H9 (cell line): ENCODE data around the gene PHF21A. TPM values are rescaled to one million over a fixed set of nuclear protein-coding genes. Genes with fewer than 3 reads are reported as not detected.

Experiments
- DNase-seq: peaks from one replicate; pipeline ENCODE4 v3.0.0-alpha.2; 2017
- H2AFZ ChIP-seq: one replicate; pipeline ENCODE4 v1.6.1; 2013; ENCODE audit warnings: mild to moderate bottlenecking, low read length, control low read depth, moderate library complexity
- H2AK5ac ChIP-seq: 2 replicates; pipeline ENCODE4 v1.6.1; 2013; ENCODE audit warnings: low read length, control low read depth, mixed read lengths; ENCODE audit not compliant: insufficient read length
- H2BK120ac ChIP-seq: one replicate; pipeline ENCODE4 v1.6.1; 2013; ENCODE audit warnings: low read depth, mild to moderate bottlenecking, low read length, control low read depth, inconsistent platforms; ENCODE audit not compliant: poor library complexity, severe bottlenecking
- H2BK12ac ChIP-seq: 2 replicates; pipeline ENCODE4 v1.6.1; 2013; ENCODE audit warnings: low read length, control low read depth, mixed read lengths, low read depth; ENCODE audit not compliant: insufficient read length
- H2BK15ac ChIP-seq: 2 replicates; pipeline ENCODE4 v1.6.1; 2013; ENCODE audit warnings: low read depth, low read length, control low read depth
- H2BK20ac ChIP-seq: one replicate; pipeline ENCODE4 v1.6.1; 2013; ENCODE audit warnings: low read depth, mild to moderate bottlenecking, low read length, control low read depth, inconsistent platforms; ENCODE audit not compliant: poor library complexity, severe bottlenecking
- H2BK5ac ChIP-seq: 2 replicates; pipeline ENCODE4 v1.6.1; 2013; ENCODE audit warnings: low read length, control low read depth, mixed read lengths; ENCODE audit not compliant: insufficient read length
- H3K14ac ChIP-seq: 2 replicates; pipeline ENCODE4 v1.6.1; 2013; ENCODE audit warnings: low read length, control low read depth; ENCODE audit not compliant: insufficient read depth
- H3K18ac ChIP-seq: 2 replicates; pipeline ENCODE4 v1.6.1; 2013; ENCODE audit warnings: low read depth, mild to moderate bottlenecking, mixed read lengths, low read length, control low read depth; ENCODE audit not compliant: insufficient read length
- H3K23ac ChIP-seq: 2 replicates; pipeline ENCODE4 v1.6.1; 2013; ENCODE audit warnings: low read length, control low read depth, mixed read lengths, low read depth; ENCODE audit not compliant: insufficient read length
- H3K23me2 ChIP-seq: 2 replicates; pipeline ENCODE4 v1.6.1; 2013; ENCODE audit warnings: low read depth, mild to moderate bottlenecking, mixed read lengths, low read length, control low read depth; ENCODE audit not compliant: insufficient read length, poor library complexity, severe bottlenecking
- H3K27ac ChIP-seq: 2 replicates; pipeline ENCODE4 v1.5.1; 2013; ENCODE audit warnings: low read length, control low read depth, mixed read lengths, low read depth; ENCODE audit not compliant: insufficient read length
- H3K27me3 ChIP-seq: 2 replicates; pipeline ENCODE4 v1.6.1; 2013; ENCODE audit warnings: low read length, control low read depth, inconsistent platforms; ENCODE audit not compliant: insufficient read depth
- H3K4ac ChIP-seq: 2 replicates; pipeline ENCODE4 v1.6.1; 2013; ENCODE audit warnings: low read depth, mild to moderate bottlenecking, control low read depth, inconsistent platforms, low read length, moderate library complexity
- H3K4me1 ChIP-seq: 2 replicates; pipeline ENCODE4 v1.6.1; 2013; ENCODE audit warnings: low read length, control low read depth, inconsistent platforms; ENCODE audit not compliant: insufficient read depth
- H3K4me2 ChIP-seq: 2 replicates; pipeline ENCODE4 v1.6.1; 2013; ENCODE audit warnings: low read length, control low read depth, mixed read lengths; ENCODE audit not compliant: insufficient read length, insufficient read depth
- H3K56ac ChIP-seq: 2 replicates; pipeline ENCODE4 v1.6.1; 2013; ENCODE audit warnings: low read depth, mild to moderate bottlenecking, mixed read lengths, low read length, control low read depth; ENCODE audit not compliant: insufficient read length
- H3K79me1 ChIP-seq: 2 replicates; pipeline ENCODE4 v1.6.1; 2013; ENCODE audit warnings: low read depth, mild to moderate bottlenecking, moderate library complexity, low read length, control low read depth, inconsistent platforms; ENCODE audit not compliant: insufficient read depth, poor library complexity, severe bottlenecking
- H3K79me2 ChIP-seq: 2 replicates; pipeline ENCODE4 v1.6.1; 2013; ENCODE audit warnings: low read length, control low read depth, inconsistent platforms; ENCODE audit not compliant: insufficient read depth
- H3K9ac ChIP-seq: 2 replicates; pipeline ENCODE4 v1.6.1; 2013; ENCODE audit warnings: low read length, control low read depth, mixed read lengths; ENCODE audit not compliant: insufficient read length; ENCODE audit errors: extremely low read depth
- H3K9me3 ChIP-seq: one replicate; pipeline ENCODE4 v1.6.1; 2013; ENCODE audit warnings: low read depth, low read length, inconsistent platforms; ENCODE audit not compliant: control insufficient read depth
- H3T11ph ChIP-seq: one replicate; pipeline ENCODE4 v1.6.1; 2013; ENCODE audit warnings: mild to moderate bottlenecking, low read length, control low read depth, inconsistent platforms
- H4K20me1 ChIP-seq: one replicate; pipeline ENCODE4 v1.6.1; 2013; ENCODE audit not compliant: control insufficient read depth, insufficient read length, insufficient read depth
- H4K5ac ChIP-seq: 2 replicates; pipeline ENCODE4 v1.6.1; 2013; ENCODE audit warnings: low read depth, mild to moderate bottlenecking, mixed read lengths, low read length, control low read depth; ENCODE audit not compliant: insufficient read length
- H4K8ac ChIP-seq: replicated peaks from 2 replicates; pipeline ENCODE4 v1.6.1; 2013; ENCODE audit warnings: low read length, control low read depth, mixed read lengths, low read depth; ENCODE audit not compliant: insufficient read length
- H4K91ac ChIP-seq: 2 replicates; pipeline ENCODE4 v1.6.1; 2013; ENCODE audit warnings: low read depth, mild to moderate bottlenecking, moderate library complexity, mixed read lengths, low read length, control low read depth; ENCODE audit not compliant: insufficient read length
- H3K27ac Mint-ChIP-seq, 3 experiments: 2 replicates in 2 of 3; 3 replicates in 1 of 3; pipeline ENCODE4 v1.8.0; 2020 to 2021; ENCODE audit warnings: mixed read lengths in 3 of 3, mild to moderate bottlenecking in 1 of 3, moderate library complexity in 1 of 3
- H3K27me3 Mint-ChIP-seq: 2 replicates; pipeline ENCODE4 v1.8.0; 2021; ENCODE audit warnings: low read depth, mild to moderate bottlenecking, moderate library complexity, mixed read lengths
- H3K36me3 Mint-ChIP-seq, 3 experiments: 2 replicates in 2 of 3; 3 replicates in 1 of 3; pipeline ENCODE4 v1.8.0; 2020 to 2021; ENCODE audit warnings: low read depth in 3 of 3, mixed read lengths in 3 of 3; ENCODE audit not compliant: insufficient read depth in 1 of 3
- H3K4me1 Mint-ChIP-seq, 2 experiments: 2 replicates each; pipeline ENCODE4 v1.8.0; 2020; ENCODE audit warnings: mixed read lengths in 2 of 2
- H3K4me3 Mint-ChIP-seq, 2 experiments: 2 replicates in 1 of 2; 3 replicates in 1 of 2; pipeline ENCODE4 v1.8.0; 2020 to 2021; ENCODE audit warnings: mild to moderate bottlenecking in 2 of 2, mixed read lengths in 2 of 2, moderate library complexity in 1 of 2
- H3K9me3 Mint-ChIP-seq, 2 experiments: 2 replicates in 1 of 2; 3 replicates in 1 of 2; pipeline ENCODE4 v1.8.0; 2020; ENCODE audit warnings: mild to moderate bottlenecking in 2 of 2, mixed read lengths in 2 of 2, moderate library complexity in 1 of 2
- CTCF ChIP-seq: fragments of 200-600 bp; sonication (generic); conservative IDR thresholded peaks from 3 replicates; pipeline ENCODE4 v1.8.0; 2021; ENCODE audit warnings: antibody characterized with exemption, mild to moderate bottlenecking
- WGBS: extraction: QIAGEN DNeasy Blood & Tissue Kit; methylation state at CpG from one replicate; pipeline ENCODE4 v1.1.7; 2013; ENCODE audit warnings: missing lambda C conversion rate, low lambda C conversion rate, mixed read lengths; ENCODE audit not compliant: insufficient read length; ENCODE audit errors: extremely low coverage; 5-methylcytosine and 5-hydroxymethylcytosine counted together
- total RNA-seq: library from RNA; stranded (reverse); gene quantifications from 2 replicates; pipeline ENCODE4 v1.2.1, GENCODE V29; 2021

Gene PHF21A
- total RNA-seq, 1 experiment from 2014 or later, result 33.8 TPM

- H3K9ac ChIP-seq, result no peak overlapping the region
- Mint-ChIP-seq H3K27ac (peak overlapping the region; percentile 71 to 98 (median 98)), H3K4me1 (peaks cover 70 to 77% of the 10 kb centered on the region in 2 experiments), H3K36me3 (no peaks in the 10 kb centered on the region), H3K4me3 (peak overlapping the region; percentile 9 to 67; a peak in 4 of 5 replicates), H3K9me3 (no peaks in the 10 kb centered on the region), H3K27me3 (no peaks in the 10 kb centered on the region)
- H4K20me1 ChIP-seq, result no peaks in the 10 kb centered on the region
- H3K27me3 ChIP-seq, result no peaks in the 10 kb centered on the region
- no peak overlapping the region for H4K5ac ChIP-seq
- H3K9me3 ChIP-seq, result no peaks in the 10 kb centered on the region
- no peak overlapping the region for H2BK120ac ChIP-seq
- no peak overlapping the region for H2BK20ac ChIP-seq
- H4K8ac ChIP-seq, result no peak overlapping the region
- TF ChIP-seq CTCF, result no peak
- no peak overlapping the region for H2AFZ ChIP-seq
- no peak overlapping the region for H3K4ac ChIP-seq
- DNase-seq, result peak; percentile 42
- no peaks in the 10 kb centered on the region for H3K23me2 ChIP-seq
- no peak overlapping the region for H2AK5ac ChIP-seq
- H3K56ac ChIP-seq, result no peak overlapping the region
- no peak overlapping the region for H2BK12ac ChIP-seq
- H3K14ac ChIP-seq, result no peak overlapping the region
- no peak overlapping the region for H2BK15ac ChIP-seq
- H3K79me2 ChIP-seq, result peaks cover 2% of the 10 kb centered on the region; the same call in 1 of the 2 replicates
- H3K4me2 ChIP-seq, result peak overlapping the region; percentile 40
- peaks cover 2% of the 10 kb centered on the region; the same call in 1 of the 2 replicates for H3K4me1 ChIP-seq
- H3K23ac ChIP-seq, result no peak overlapping the region
- H2BK5ac ChIP-seq, result no peak overlapping the region
- peak overlapping the region; percentile 76 for H3K18ac ChIP-seq
- H4K91ac ChIP-seq, result no peak overlapping the region
- peak overlapping the region; percentile 36 for H3T11ph ChIP-seq
- no CpG with 5 or more reads among the region's 3 CpGs for WGBS
- H3K79me1 ChIP-seq, result no peaks in the 10 kb centered on the region
- H3K27ac ChIP-seq, result peak overlapping the region; percentile 89
Observed at GRCh38 chr11:46001448-46001914, 119.8 kb downstream of the PHF21A start.
